ENCODE data around the gene MAIP1.

DNA sequence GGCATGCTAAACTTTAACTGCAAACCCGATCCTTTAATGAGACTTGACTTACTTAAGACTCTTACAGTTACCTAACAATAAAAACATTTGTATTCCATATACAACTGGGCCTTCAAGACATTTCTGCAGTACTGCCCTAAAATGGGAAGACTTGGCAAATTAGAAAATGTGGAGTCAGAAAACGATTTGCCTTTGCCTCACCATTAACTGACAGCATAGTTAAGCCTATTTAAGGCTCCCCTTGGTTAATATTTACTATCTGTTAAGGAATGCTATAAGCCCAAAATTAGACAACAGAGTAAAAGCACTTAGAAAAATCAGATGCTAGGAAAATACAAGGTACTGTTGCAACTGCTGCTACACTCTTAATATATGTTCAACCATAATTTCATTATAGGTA lies 18.8 kb upstream of the MAIP1 start:
- no peak for TF ChIP-seq CTCF (IDR thresholded peaks at IDR 0.05; ENCODE audit: extremely low read depth in 1 of 2, insufficient read depth in 1 of 2, low read depth in 1 of 2, low read length in 2 of 2)
- TF ChIP-seq MAX (IDR thresholded peaks at IDR 0.05; ENCODE audit: insufficient read depth, insufficient read length) = no peak
- no peak for TF ChIP-seq POLR2A (IDR thresholded peaks at IDR 0.05; ENCODE audit: low read depth, low read length)
- no peak for TF ChIP-seq EZH2 (IDR thresholded peaks at IDR 0.05; ENCODE audit: borderline replicate concordance, low read depth, low read length, severe bottlenecking)

Data from endothelial cell of umbilical vein (primary cell).